Measurements from ENCODE around the gene INTS7.

GRCh38 chr1:212082765-212083406, 47.5 kb upstream of the INTS7 start:
- TF ChIP-seq CTCF (IDR thresholded peaks at IDR 0.05) (no peak), POLR2A (IDR thresholded peaks at IDR 0.05) (no peak)

Measured in adrenal gland (tissue), 5 donors.